KBM-7 (cell line): ENCODE results near the gene NFIA.

ENCODE experiments used
- DNase-seq: peaks from one replicate; pipeline ENCODE4 v3.0.0-alpha.2; 2015
- in situ Hi-C: fragments of 300-500 bp; cut with MboI; formaldehyde crosslinking; loops from 2 replicates; pipeline ENCODE4 v1.14.3; 2020; ENCODE audit warnings: low sequenced_read_pairs, low pct_unique_long_range_greater_than_20kb, mixed read lengths

The NFIA gene

GRCh38 chr1:61388566-61388965 is 306.2 kb downstream of the NFIA start:
- in situ Hi-C loops: no loop called here
- DNase-seq: no peak

- DNase-seq: no peak
- in situ Hi-C loops: no loop called here
Observed at GRCh38 chr1:61389194-61389925, 307.0 kb downstream of the NFIA start.

GRCh38 chr1:61389926-61390845 is 307.8 kb downstream of the NFIA start:
- no peak for DNase-seq
- in situ Hi-C loops: no loop called here

- in situ Hi-C loops: no loop called here
- DNase-seq: no peak
Observed at GRCh38 chr1:61391730-61392129, 309.4 kb downstream of the NFIA start.

GRCh38 chr1:61392409-61393242 is 310.3 kb downstream of the NFIA start:
- in situ Hi-C loops: no loop called here
- no peak for DNase-seq

- DNase-seq: no peak
- in situ Hi-C loops: no loop called here
Observed at GRCh38 chr1:61393575-61393974, 311.2 kb downstream of the NFIA start.

GRCh38 chr1:61395146-61395800 is 312.9 kb downstream of the NFIA start:
- no peak for DNase-seq
- in situ Hi-C loops: no loop called here

GRCh38 chr1:61397495-61397894 is 315.1 kb downstream of the NFIA start:
- in situ Hi-C loops: no loop called here
- DNase-seq: no peak

GRCh38 chr1:61397935-61398334 is 315.6 kb downstream of the NFIA start:
- in situ Hi-C loops: no loop called here
- DNase-seq: no peak

- in situ Hi-C loops: no loop called here
- DNase-seq: no peak
Observed at GRCh38 chr1:61399199-61399598, 316.8 kb downstream of the NFIA start.

- in situ Hi-C loops: no loop called here
- no peak for DNase-seq
Observed at GRCh38 chr1:61400131-61400770, 317.9 kb downstream of the NFIA start.

GRCh38 chr1:61400997-61401396 is 318.6 kb downstream of the NFIA start:
- in situ Hi-C loops: no loop called here
- no peak for DNase-seq

GRCh38 chr1:61403679-61404596 is 321.6 kb downstream of the NFIA start:
- in situ Hi-C loops: no loop called here
- peak; percentile 39 for DNase-seq

- DNase-seq: no peak
- in situ Hi-C loops: no loop called here
Observed at GRCh38 chr1:61404597-61405376, 322.4 kb downstream of the NFIA start.

GRCh38 chr1:61406467-61406866 is 324.1 kb downstream of the NFIA start:
- in situ Hi-C loops: no loop called here

GRCh38 chr1:61412601-61413000 is 330.2 kb downstream of the NFIA start:
- in situ Hi-C loops: no loop called here
- DNase-seq: no peak

More at GRCh38 chr1:61406467-61406866, 324.1 kb downstream of the NFIA start:
- DNase-seq: no peak

GRCh38 chr1:61419196-61419595 is 336.8 kb downstream of the NFIA start:
- in situ Hi-C loops: no loop called here
- DNase-seq: no peak
